Stimulated activated naive B cell treated with anti-CD40 and anti-IgM and Interleukin-4, amounts not matched to agents 10 μg/mL and 1 μg/mL and 100 μg/mL, for 72 hours (primary cell): ENCODE results near the gene CCNJ.
"Not testable (repeated sequence)": the region's sequence is repeated elsewhere in the genome, so short reads cannot be mapped to it uniquely, and the experiment has no call there.

Experiments
- ATAC-seq, 2 donors: fragments of 150-1000 bp; cut with Tn5 transposase; replicated peaks; 2 replicates each; pipeline ENCODE4 v1.10.0; 2021; ENCODE audit warnings: moderate library complexity in 1 of 2
- DNase-seq: peaks from one replicate; pipeline ENCODE4 v3.0.0; 2021
- H3K27ac Mint-ChIP-seq: one replicate; pipeline ENCODE4 v1.8.0; 2022; ENCODE audit warnings: mild to moderate bottlenecking, mixed read lengths
- H3K27me3 Mint-ChIP-seq, 2 donors: one replicate each; pipeline ENCODE4 v1.8.0; 2022; ENCODE audit warnings: mixed read lengths in 2 of 2
- H3K36me3 Mint-ChIP-seq, 2 donors: one replicate each; pipeline ENCODE4 v1.8.0; 2022; ENCODE audit warnings: mixed read lengths in 2 of 2, mild to moderate bottlenecking in 1 of 2
- H3K4me1 Mint-ChIP-seq, 2 donors: one replicate each; pipeline ENCODE4 v1.8.0; 2022; ENCODE audit warnings: mixed read lengths in 2 of 2, mild to moderate bottlenecking in 1 of 2
- H3K4me3 Mint-ChIP-seq, 2 donors: one replicate each; pipeline ENCODE4 v1.8.0; 2022; ENCODE audit warnings: mild to moderate bottlenecking in 2 of 2, mixed read lengths in 2 of 2, moderate library complexity in 1 of 2
- H3K9me3 Mint-ChIP-seq, 2 donors: one replicate each; pipeline ENCODE4 v1.8.0; 2022; ENCODE audit warnings: mixed read lengths in 2 of 2, mild to moderate bottlenecking in 1 of 2

The CCNJ gene

DNA sequence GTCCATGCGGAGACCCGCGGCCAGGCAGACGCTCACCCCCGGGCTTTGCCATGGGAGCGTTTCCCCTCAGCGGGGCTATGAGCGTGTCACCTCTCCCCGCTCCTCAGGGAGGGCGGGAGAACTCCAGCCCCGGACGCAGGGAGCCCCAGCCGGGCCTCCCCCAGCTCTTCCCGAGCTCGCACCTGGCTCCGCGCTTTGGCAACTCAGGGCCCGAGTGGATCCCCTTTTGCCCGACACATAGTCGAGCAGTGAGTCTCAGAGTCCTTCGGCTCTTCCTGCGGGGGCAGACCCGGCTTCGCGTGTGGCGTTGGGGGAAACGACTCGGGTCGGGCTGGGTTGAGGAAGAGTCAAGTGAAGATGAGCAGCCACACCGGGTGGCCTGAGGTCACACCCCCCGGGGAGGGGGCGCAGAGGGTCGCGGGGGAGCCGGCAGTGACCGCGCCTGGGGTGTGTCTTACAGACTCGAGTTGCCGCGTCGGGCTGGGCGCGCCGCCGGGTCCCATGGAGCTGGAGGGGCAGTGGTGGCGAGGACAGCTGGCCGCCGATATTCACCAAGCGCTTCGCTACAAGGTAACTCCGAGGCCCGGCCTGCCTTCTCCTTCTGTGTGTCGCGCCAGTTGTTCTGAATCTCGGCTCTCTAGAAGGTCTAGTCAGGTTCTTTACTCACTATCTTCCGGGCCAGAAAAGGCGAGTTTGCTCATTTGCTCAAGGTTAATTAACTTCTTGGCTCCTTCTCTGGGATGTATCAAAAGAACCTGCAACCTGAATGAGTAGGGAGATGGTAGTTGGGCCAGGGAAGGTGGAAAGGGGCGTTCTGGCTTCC is 721 bp downstream of the CCNJ start:
- Mint-ChIP-seq H3K4me3 (peak overlapping the region; percentile 90), H3K27ac (peak overlapping the region; percentile 93), H3K27me3 (no peaks in the 10 kb centered on the region), H3K36me3 (peaks cover 18 to 27% of the 10 kb centered on the region in 2 donors), H3K4me1 (peaks cover 25 to 51% of the 10 kb centered on the region in 2 donors), H3K9me3 (peaks cover 0 to 2% of the 10 kb centered on the region in 2 donors)
- ATAC-seq (peak; percentile 57 to 61), DNase-seq (peak; percentile 54)

DNA sequence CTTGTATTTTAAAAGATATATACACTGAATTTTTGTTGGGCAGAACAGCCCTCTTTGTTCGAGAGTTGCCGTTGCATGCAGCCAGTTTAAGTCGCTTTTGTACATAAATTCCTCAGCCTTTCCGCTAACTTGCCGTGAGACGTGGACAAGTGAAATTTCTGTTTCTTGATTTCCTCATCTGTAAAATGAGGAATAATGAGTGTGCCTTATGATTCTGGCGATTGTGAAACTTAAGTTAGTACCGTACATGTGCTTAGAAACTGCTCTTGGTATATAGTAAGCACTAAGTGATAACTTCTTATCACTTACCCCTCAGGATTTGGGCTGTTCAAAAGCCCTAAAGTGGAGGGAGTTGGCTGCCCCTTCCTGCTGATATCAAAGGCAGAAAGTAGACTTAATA is 1.4 kb downstream of the CCNJ start:
- Mint-ChIP-seq H3K27ac (peak overlapping the region; percentile 93), H3K4me3 (peak overlapping the region; percentile 90), H3K36me3 (peaks cover 22 to 33% of the 10 kb centered on the region in 2 donors), H3K27me3 (no peaks in the 10 kb centered on the region), H3K4me1 (peaks cover 29 to 58% of the 10 kb centered on the region in 2 donors), H3K9me3 (peaks cover 0 to 2% of the 10 kb centered on the region in 2 donors)
- ATAC-seq (no peak), DNase-seq (no peak)

DNA sequence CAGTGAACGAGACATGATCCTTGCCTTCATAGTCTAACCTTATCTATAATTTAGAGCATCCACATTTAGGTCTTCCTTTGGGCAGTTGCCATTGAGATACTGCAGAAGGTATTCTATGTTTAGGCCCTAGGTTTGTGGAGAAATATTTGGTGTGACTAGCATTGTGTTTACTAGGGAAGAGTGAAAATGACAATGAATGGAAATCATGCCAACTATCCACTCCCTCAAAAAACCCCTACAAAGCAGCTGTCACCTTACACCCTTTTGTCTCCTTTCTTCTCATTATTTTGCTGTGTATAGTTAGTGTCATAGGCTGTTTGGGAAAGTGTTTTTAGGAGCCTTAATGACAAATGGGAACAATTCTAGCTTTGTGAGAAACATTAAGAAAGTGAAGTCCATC is 3.2 kb downstream of the CCNJ start:
- ATAC-seq = no peak

DNA sequence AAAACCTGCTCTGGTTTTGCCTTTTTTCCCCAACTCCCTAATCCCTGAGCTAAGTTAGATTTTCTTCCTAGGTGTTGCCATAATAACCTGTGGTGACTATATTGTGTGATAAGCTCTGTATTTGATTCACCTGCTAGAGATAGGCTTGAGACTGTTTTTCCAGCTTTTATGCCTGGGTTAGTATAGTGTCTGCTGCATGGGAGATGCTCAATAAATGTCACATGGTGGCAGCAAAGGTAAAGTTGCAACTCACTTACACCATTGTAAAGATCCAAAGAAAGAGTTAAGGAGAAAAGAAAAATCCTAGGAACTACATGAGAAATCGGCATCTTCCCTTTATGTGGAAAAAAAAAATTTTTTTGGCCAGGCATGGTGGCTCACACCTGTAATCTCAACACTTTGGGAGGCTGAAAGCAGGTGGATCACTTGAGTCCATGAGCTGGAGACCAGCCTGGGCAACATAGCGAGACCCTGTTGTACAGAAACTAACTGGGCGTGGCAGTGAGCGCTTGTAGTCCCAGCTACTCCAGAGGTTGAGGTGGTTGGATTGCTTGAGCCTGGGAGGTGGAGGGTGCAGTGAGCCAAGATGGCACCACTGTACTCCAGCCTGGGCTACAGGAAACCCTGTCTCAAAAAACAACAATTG is 3.7 kb downstream of the CCNJ start:
- H3K4me3 Mint-ChIP-seq = no peak overlapping the region
- ATAC-seq = no peak
- peaks cover 0 to 2% of the 10 kb centered on the region in 2 donors for H3K9me3 Mint-ChIP-seq
- no peak for DNase-seq
- H3K27ac Mint-ChIP-seq = no peak overlapping the region
- H3K27me3 Mint-ChIP-seq = no peaks in the 10 kb centered on the region
- peaks cover 27 to 39% of the 10 kb centered on the region in 2 donors for H3K36me3 Mint-ChIP-seq
- peaks cover 34 to 59% of the 10 kb centered on the region in 2 donors for H3K4me1 Mint-ChIP-seq

More for the DNA sequence above, 3.2 kb downstream of the CCNJ start:
- Mint-ChIP-seq H3K27me3 (no peaks in the 10 kb centered on the region), H3K27ac (no peak overlapping the region), H3K4me3 (no peak overlapping the region), H3K9me3 (peaks cover 0 to 2% of the 10 kb centered on the region in 2 donors), H3K36me3 (peaks cover 23 to 33% of the 10 kb centered on the region in 2 donors), H3K4me1 (peaks cover 30 to 59% of the 10 kb centered on the region in 2 donors)
- no peak for DNase-seq

DNA sequence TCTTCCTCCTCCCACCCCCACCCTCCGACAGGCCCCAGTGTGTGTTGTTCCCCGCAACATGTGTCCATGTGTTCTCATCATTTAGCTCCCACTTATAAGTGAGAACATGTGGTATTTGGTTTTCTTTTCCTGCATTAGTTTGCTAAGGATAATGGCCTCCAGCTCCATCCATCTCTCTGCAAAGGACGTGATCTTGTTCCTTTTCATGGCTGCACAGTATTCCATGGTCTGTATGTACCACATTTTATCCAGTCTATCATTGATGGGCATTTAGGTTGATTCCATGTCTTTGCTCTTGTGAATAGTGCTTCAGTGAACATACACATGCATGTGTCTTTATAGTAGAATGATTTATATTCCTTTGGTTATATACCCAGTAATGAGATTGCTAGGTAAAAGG is 4.5 kb downstream of the CCNJ start:
- DNase-seq, H3K9me3 Mint-ChIP-seq, H3K27ac Mint-ChIP-seq, H3K4me3 Mint-ChIP-seq, H3K27me3 Mint-ChIP-seq, ATAC-seq: not testable (repeated sequence)
- Mint-ChIP-seq H3K36me3 (peaks cover 33 to 46% of the 10 kb centered on the region in 2 donors), H3K4me1 (peaks cover 34 to 54% of the 10 kb centered on the region in 2 donors)

DNA sequence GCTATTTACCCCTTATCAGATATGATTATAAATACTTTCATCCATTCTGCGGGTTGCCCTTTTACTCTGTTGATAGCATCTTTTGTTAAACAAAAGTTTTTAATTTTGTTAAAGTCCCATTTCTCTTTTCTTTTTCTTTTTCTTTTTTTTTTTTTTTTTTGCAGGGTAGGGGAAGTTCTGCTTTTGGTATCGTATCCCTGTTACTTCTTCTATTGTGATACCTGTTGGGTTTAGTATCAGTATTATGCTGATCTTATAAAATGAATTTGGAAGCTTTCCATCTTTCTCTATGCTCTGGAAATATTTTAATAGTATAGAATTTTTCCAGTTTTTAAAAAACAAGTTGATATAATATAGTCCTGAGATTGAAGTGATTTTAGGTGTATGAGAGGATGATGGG is 6.0 kb downstream of the CCNJ start:
- H3K27ac Mint-ChIP-seq = no peak overlapping the region
- DNase-seq (no peak), ATAC-seq (no peak)
- peak overlapping the region in 1 of 2 donors; percentile 39 for H3K4me3 Mint-ChIP-seq
- peaks cover 34 to 47% of the 10 kb centered on the region in 2 donors for H3K36me3 Mint-ChIP-seq
- H3K9me3 Mint-ChIP-seq = no peaks in the 10 kb centered on the region
- H3K4me1 Mint-ChIP-seq = peaks cover 31 to 51% of the 10 kb centered on the region in 2 donors
- H3K27me3 Mint-ChIP-seq = no peaks in the 10 kb centered on the region

DNA sequence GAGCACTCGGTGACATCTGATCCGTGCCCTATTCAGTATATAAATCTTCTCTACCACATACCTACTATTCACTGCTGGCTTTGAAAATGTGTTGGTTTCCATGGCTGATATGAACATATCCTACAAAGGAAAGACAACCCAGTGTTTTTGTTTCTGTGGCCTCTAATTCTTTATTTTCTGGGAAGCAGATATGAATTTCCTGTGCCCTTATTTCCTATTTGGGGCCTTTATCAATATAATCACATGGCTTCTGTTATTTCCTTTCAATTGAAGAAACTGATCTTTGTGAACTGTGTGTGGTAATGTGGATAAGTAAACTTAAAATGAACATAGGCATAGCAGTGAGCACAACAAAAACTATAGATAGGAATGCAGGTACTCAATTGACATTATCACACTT is 10.6 kb downstream of the CCNJ start:
- DNase-seq = no peak
- Mint-ChIP-seq H3K4me1 (peaks cover 9 to 11% of the 10 kb centered on the region in 2 donors), H3K4me3 (no peak overlapping the region), H3K27ac (no peak overlapping the region), H3K27me3 (no peaks in the 10 kb centered on the region), H3K36me3 (peaks cover 34 to 37% of the 10 kb centered on the region in 2 donors), H3K9me3 (no peaks in the 10 kb centered on the region)
- ATAC-seq = no peak

DNA sequence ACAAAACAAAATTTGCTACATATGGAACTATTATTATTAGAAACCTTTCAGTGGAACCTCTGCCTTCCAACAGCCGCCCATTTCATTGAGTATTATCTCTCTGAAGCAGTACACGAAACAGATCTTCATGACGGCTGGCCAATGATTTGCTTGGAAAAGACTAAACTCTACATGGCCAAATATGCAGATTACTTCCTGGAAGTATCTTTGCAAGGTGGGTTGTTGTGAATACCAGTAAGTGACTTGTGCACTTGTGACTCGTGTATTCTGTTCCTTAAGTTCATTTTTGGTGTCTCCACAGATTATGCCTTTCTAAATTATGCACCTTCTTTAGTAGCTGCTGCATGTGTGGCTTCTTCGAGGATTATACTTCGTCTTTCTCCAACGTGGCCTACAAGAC is 13.4 kb downstream of the CCNJ start:
- H3K36me3 Mint-ChIP-seq = peaks cover 39% of the 10 kb centered on the region in 2 donors
- H3K9me3 Mint-ChIP-seq = no peaks in the 10 kb centered on the region
- H3K27ac Mint-ChIP-seq = no peak overlapping the region
- ATAC-seq (no peak), DNase-seq (no peak)
- H3K27me3 Mint-ChIP-seq = no peaks in the 10 kb centered on the region
- no peak overlapping the region for H3K4me3 Mint-ChIP-seq
- peaks cover 0 to 3% of the 10 kb centered on the region in 2 donors for H3K4me1 Mint-ChIP-seq

DNA sequence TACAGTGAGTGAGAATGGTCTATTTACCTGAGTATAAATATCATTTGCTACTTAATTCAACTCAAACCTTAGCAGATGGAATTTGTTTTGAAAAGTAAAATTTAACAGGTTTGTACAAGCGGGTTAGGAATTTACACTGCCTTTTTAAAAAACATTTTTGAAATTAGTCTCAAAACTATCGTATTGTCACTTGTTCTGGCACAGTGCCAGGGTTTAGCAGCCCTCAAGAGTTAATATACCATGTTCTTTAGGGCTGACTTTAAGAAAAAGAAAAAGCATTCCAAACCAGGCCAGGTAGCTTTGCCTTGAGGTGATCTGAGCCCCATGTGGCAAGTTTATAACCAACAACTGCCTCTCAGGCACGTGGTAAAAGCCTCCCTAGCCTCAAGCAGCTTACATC is 17.8 kb downstream of the CCNJ start:
- Mint-ChIP-seq H3K27me3 (no peaks in the 10 kb centered on the region), H3K36me3 (peaks cover 42 to 47% of the 10 kb centered on the region in 2 donors), H3K27ac (no peak overlapping the region), H3K4me1 (no peaks in the 10 kb centered on the region), H3K9me3 (no peaks in the 10 kb centered on the region), H3K4me3 (no peak overlapping the region)
- DNase-seq = no peak
- no peak for ATAC-seq

DNA sequence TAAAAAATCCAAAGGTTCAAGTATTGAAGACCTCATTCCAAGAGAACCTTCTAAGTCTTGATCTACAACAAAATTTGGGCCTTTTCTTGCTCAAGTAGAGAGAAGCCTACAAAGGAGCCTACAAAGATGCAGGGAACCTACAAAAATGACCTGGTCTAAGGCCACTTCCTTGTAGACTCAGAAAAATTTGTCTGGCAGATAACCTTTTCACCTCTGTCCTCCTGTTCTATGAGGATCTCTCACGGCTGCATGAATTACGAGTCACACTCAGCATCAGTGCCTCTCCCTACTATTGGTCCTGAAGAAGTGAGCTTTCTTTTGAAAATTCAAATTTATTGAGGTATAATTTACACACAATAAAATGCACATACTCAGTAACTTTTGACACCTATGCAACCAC is 29.3 kb downstream of the CCNJ start:
- ATAC-seq (no peak), DNase-seq (no peak)
- peaks cover 4 to 16% of the 10 kb centered on the region in 2 donors for H3K36me3 Mint-ChIP-seq
- H3K9me3 Mint-ChIP-seq = no peaks in the 10 kb centered on the region
- no peak overlapping the region for H3K27ac Mint-ChIP-seq
- H3K27me3 Mint-ChIP-seq = no peaks in the 10 kb centered on the region
- no peaks in the 10 kb centered on the region for H3K4me1 Mint-ChIP-seq
- no peak overlapping the region for H3K4me3 Mint-ChIP-seq

DNA sequence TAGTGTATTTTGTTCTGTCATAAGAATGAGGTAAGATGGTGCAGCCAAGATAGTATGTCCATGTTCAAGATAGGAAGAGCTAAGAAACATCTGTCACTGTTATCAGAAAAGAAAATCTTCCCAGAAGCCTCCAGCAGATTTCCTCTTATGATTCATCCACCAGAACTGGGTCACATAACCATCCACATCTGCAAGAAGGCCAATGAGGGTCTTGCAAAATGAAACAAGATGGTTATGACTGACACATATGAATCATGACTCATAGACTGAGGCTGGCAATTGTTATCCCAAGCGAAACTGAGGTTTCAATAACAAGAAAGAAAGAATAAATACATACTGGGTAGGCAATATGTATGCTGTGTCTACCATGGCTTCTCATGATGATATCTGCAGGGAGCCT is 30.3 kb downstream of the CCNJ start:
- Mint-ChIP-seq H3K27ac (no peak overlapping the region), H3K4me1 (no peaks in the 10 kb centered on the region), H3K4me3 (no peak overlapping the region), H3K27me3 (no peaks in the 10 kb centered on the region), H3K36me3 (peaks cover 7 to 20% of the 10 kb centered on the region in 2 donors), H3K9me3 (no peaks in the 10 kb centered on the region)
- DNase-seq = no peak
- ATAC-seq = no peak

DNA sequence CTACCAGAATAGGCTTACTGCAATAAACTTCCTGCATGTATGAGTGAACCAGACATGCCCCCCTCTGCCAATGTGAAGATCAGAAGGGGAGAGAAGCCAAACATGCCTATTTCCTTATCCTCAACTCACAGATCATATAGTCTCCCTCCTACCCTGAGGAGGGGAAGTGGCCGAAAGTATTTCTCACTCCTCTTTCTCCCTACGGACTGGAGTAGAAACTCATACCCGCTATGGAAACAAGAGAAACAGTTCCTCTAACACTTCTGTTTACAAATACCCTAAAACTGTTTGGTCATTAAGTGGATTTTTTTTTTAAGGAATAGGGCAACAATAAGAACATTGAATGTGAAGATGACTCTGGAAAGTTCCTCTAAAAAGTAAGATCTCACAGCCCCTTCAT is 31.4 kb downstream of the CCNJ start:
- DNase-seq (no peak), ATAC-seq (no peak)
- Mint-ChIP-seq H3K27ac (no peak overlapping the region), H3K36me3 (peaks cover 9 to 26% of the 10 kb centered on the region in 2 donors), H3K4me1 (no peaks in the 10 kb centered on the region), H3K9me3 (no peaks in the 10 kb centered on the region), H3K27me3 (no peaks in the 10 kb centered on the region), H3K4me3 (no peak overlapping the region)

DNA sequence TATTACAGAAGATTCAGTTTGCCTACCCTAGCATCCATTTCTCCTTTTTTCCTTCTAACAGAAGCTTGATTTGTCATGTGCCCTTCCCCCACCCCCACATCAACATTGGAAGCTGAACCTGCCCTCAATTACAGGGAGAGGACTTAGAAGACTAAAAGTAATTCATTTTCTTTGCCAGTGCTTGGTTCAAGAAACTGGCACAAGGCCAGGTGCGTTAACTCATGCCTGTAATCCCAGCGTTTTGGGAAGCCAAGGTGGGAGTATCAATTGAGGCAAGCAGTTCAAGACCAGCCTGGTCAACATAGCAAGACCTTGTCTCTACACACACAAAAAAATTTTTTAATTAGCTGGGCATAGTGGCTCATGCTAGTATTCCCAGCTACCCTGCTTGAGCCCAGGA is 32.6 kb downstream of the CCNJ start:
- Mint-ChIP-seq H3K9me3 (no peaks in the 10 kb centered on the region), H3K27me3 (no peaks in the 10 kb centered on the region), H3K36me3 (peaks cover 18 to 35% of the 10 kb centered on the region in 2 donors), H3K4me1 (no peaks in the 10 kb centered on the region), H3K4me3 (no peak overlapping the region), H3K27ac (no peak overlapping the region)
- ATAC-seq (no peak), DNase-seq (no peak)

DNA sequence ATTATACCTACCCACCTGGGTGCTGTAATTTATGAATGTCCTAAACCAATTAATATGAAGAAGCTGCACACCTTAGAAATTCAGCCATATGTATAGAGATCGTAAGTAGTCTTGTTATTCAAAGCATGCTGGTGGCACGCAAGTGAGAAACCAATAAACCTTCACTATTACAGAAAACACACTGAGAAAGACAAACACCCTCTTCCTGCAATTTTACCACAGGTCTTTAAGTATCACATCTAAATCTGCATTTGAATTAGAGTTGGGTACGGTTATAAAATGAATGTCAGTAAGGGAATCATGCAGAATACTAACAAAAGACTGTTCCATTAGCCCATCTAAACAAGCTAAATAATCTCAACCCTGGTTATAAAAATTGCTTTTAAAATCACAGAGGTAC is 33.8 kb downstream of the CCNJ start:
- Mint-ChIP-seq H3K36me3 (peaks cover 21 to 39% of the 10 kb centered on the region in 2 donors), H3K4me3 (no peak overlapping the region), H3K27me3 (no peaks in the 10 kb centered on the region), H3K9me3 (no peaks in the 10 kb centered on the region), H3K27ac (no peak overlapping the region), H3K4me1 (peaks cover 0 to under 1% of the 10 kb centered on the region in 2 donors)
- DNase-seq = no peak
- ATAC-seq = no peak

DNA sequence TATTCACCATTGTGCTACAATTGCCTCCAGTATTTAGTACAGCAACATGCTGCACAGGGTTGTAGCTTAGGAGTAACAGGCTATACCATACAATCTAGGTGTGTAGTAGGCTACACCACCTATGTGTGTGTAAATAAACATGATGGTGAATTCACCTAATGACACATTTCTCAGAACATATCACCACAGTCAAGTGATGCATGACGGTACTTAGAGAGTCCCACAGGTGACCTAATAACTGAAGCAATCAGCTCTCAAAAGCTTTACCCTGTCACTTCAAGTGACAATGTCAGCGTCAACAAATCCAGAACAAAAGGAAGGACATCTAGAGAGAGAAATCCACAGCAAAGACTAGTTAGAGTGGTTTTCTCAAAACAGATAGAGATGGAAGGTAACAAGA is 38.8 kb downstream of the CCNJ start:
- ATAC-seq (no peak), DNase-seq (no peak)
- Mint-ChIP-seq H3K27ac (no peak overlapping the region), H3K4me3 (no peak overlapping the region), H3K9me3 (no peaks in the 10 kb centered on the region), H3K27me3 (no peaks in the 10 kb centered on the region), H3K36me3 (peaks cover 24 to 54% of the 10 kb centered on the region in 2 donors), H3K4me1 (peaks cover 0 to 2% of the 10 kb centered on the region in 2 donors)
